CD1c-positive myeloid dendritic cell (primary cell): ENCODE data around the gene EDC3.
A peak's percentile ranks its signal among the peaks of the same experiment; 100 is the strongest.
"Not testable (repeated sequence)": the region's sequence is repeated elsewhere in the genome, so short reads cannot be mapped to it uniquely, and the experiment has no call there.

Experiments
- DNase-seq: peaks from one replicate; pipeline ENCODE4 v3.0.0-alpha.2; 2016; ENCODE audit errors: extremely low spot score

The EDC3 gene

GRCh38 chr15:74608786-74609185, 87.0 kb downstream of the EDC3 start:
- no peak for DNase-seq

DNA sequence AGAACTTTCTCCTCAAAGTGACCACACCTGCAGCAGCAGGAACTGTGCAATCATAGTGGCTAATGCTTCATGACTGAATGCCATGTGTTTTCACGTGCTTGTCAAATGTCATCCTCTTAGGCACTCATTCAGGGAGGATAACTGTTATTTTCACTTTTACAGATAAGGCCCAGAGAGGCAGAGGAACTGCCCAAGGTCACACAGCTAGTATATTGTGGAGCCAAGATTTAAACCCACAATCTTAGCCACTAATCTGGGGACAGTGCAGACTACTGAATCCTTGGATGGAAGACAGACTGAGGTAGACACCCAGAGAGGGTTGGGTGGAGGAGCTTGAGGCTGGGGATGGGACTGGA, 90.1 kb downstream of the EDC3 start:
- DNase-seq, result no peak

DNA sequence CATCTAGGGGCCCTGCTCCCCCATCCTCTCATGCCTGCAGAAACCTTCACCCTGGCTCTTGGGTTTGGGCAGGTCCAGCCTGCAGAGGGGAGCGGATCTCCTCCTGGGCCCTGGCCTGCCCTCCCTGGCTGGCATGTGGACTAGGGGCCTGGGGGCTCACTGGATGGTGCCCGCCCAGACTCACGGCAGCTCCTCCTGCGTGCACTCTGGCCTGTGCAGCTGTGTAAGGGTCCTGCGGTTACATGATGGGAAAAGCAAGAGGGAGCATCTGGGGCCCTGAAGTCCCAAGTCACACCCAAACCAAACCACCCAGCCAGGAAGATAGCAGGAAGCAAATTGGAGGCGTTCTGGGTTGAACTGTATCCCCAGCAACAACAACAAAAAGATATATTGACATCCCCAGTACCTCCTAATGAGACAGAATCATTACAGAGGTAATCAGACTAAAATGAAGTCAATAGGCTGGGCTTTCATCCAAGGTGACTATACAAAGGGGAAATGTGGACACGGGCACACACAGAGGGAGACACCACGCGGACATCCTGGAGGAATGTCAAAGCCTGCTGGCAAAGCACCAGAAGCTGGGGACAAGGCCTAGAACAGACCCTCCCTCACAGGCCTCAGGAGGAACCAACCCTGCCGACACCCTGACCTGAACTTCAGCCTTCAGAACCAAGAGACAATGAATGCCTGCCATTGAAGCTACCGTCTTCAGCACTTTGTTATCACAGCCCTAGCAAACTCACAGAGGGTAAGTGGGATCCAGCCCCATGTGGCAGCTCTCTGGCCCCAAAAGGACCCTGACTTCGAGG, 90.6 kb downstream of the EDC3 start:
- no peak for DNase-seq

DNA sequence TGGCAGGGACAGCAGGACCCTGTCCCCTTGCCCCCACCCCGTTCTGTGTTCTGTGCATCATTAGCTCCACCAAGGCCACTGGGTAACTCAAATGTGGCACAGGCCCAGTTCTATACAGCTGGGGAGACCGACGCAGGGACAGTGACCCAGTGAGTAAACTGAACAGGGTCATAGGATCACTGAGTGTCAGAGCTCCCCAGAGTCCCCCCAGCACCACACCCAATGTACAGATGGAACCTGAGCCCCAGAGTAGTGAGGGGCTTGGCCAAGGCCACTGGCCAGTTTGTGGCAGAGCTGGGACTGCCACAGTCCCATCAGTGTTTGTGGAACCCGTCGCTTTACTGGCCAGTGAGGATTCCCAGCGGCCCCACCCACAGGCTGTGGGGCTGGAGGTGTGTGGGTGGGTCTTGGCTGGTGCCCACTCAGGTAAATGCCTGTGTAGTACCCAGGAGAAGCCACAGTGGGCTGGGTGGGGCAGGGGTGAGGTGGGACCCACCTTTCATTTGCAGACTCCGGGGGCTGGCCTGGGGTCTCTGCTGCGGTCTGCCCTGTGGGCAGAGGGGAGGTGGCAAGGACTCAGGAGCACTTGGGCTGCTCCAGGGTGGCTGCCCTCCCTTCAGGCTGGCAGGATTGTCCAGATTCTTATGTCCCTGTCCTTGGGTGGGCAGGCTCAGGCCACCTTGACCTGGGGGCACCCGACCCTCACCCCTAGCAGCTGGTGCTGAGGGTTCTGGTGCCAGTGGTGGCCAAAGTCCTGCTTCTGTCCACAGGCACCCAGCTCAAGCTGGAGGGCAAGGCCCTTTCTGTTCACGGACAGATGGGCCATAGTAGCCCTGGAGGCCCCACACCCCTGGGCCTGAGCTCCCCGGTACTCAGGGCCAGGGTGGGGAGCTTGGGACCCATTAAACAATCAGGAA, 91.8 kb downstream of the EDC3 start:
- no peak for DNase-seq

DNA sequence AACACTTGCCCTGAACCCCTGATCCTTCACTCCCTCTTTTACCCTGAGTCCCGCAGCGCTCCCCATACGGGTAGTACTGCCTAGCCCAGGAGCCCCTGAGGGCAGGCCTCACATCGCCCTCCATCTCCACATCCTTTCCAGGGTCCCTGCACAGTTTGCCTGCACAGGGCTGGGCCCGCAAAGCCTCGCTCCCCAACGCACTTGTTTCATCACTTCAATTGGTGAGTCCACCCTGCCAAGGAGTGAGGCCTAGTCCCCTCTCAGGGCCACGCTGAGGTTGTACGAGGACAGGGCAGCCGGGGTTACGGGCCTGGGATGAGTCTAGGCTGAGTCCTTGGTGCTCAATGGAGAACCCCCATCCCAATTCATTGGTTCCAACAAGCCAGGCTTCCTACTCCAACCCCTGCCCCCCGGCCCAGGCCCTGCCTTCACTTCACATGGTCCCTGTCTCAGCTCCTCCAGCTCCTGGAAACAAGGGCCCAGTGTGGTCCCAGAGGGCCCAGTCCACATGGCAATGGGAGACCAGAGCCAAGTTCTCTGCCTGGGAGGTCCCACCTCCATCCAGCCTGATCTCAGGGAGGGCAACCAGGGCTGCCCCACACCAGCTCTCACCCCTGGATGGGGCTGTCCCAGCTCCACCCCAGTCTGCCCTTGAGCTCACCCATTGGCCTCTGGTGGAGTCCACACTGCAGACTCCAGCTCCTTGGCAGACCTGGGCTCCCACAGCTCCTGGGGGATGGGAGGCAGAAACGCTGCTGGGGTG, 92.6 kb downstream of the EDC3 start:
- DNase-seq, result no peak

GRCh38 chr15:74599156-74599555, 96.7 kb downstream of the EDC3 start:
- DNase-seq, result no peak

DNA sequence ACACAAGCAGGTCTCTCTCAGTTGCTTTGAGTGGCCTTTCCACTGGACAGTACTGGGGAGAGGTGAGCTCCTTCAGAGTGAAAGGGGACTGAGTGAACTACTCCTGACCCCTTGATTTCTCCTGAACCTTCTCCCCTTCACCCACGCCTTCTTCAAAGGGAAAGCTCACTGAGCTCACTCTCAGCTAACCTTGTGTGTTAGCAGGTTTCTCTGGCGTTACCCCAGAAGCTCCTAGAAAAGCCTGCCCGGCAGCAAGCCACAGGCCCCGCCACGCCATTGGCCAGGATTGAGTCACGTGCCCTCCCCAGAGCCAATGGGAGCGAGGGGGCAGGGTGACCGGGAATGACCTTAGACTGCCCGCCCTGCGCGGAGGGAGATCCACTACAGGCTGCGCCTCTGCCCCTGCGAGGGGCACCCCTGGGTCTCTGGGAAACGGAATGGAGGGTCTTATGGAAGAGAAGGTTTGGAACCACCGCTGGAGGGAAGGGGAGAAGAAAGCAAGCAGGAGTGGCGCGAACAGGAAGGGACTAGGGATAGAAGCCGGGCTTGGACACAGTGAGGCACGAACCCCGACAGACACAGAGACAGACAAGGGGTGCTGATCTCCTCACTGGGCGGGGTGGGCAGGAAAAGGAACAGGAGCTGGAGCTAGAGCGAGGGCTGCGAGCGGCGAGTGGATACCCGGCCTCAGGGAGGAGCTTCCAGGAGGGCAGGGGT, 97.5 kb downstream of the EDC3 start:
- DNase-seq, result peak; percentile 94

DNA sequence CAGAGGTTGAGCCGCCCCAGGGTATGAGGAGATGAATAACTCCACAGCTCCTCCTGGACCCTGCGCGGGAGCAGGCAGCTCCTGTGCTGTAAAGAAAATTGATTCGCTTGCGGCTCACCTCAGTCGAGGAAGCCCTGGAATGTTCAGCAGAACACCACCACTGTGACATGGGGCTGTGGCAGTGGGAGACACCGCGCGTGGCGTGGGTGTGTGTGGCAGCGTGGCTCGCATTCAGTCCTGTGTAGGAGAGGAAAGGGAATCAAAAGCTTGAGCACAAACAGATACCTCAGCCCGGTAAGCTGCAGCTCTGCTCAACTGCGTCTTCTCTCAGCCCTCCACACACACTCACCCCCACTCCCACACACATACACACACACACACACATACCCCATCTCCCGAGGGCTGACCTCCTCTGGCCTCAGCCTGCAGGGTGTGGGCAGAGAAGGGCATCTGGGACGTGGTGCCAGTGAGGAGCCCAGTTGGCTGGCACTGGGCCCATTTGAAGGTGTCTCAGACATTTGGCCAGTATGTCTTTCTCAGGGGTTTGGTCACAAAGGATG, 98.6 kb downstream of the EDC3 start:
- not testable (repeated sequence) for DNase-seq

DNA sequence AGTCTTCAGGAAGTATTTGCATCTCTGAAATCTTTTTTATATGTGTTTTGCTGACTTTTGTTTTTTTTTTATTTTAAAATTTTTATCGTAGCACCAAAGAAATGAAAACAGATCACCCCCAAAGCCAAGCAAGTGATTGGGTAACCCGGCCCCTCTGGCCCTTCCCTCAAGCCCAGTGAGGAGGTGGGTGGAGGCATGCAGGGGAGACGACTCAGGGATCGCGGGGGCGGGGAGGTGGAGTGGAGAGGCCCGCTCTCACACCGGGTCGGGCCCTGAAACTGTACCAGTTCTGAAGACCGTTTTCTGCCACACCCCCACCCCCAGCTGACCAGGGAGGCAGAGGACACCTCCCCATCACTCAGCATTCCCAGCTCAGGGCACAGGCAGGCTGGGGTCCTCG, 99.1 kb downstream of the EDC3 start:
- DNase-seq, result not testable (repeated sequence)

DNA sequence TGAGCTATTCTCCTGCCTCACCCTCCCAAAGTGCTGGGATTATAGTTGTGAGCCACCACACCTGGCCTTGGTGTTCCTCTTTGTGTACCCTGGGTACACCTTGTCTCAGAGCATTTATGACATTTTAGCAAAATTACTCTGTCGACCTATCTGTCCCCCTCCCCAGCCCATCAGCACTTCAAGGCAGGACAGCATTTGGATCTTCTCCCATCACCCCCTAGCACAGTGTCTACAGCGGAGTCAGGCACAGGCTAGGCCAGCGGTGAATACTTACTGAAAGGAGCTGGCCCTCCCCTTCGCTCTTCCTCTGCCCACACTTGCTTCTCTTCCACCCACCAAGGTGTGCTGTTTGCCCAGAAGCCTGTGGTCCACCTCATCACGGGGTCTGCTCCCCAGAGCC, 100.6 kb downstream of the EDC3 start:
- no peak for DNase-seq

DNA sequence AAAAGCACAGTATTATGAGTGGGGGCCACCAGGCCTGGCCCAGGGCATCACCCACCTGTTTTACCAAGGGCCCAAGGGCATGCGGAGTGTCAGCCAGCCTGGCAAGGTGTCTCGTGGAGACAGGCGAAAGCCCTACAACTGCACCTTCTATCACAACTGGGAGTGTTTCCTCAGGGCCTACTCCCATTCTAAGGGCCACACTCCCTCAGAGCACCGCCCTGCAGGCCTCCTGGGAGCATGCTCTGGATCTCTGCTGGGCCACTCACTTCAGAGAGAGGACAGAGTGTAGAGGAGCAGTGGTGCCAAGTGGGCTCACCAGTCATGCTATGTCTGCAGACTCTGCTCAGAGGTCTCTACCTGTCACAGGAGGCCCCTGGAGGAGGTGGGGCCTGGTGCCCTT, 101.4 kb downstream of the EDC3 start:
- no peak for DNase-seq

- DNase-seq, result no peak
These were observed 102.7 kb downstream of the EDC3 start for GRCh38 chr15:74593122-74593521.

GRCh38 chr15:74592222-74592621, 103.6 kb downstream of the EDC3 start:
- DNase-seq, result no peak

GRCh38 chr15:74589826-74590225, 106.0 kb downstream of the EDC3 start:
- no peak for DNase-seq

GRCh38 chr15:74585857-74586256, 110.0 kb downstream of the EDC3 start:
- DNase-seq, result no peak

DNA sequence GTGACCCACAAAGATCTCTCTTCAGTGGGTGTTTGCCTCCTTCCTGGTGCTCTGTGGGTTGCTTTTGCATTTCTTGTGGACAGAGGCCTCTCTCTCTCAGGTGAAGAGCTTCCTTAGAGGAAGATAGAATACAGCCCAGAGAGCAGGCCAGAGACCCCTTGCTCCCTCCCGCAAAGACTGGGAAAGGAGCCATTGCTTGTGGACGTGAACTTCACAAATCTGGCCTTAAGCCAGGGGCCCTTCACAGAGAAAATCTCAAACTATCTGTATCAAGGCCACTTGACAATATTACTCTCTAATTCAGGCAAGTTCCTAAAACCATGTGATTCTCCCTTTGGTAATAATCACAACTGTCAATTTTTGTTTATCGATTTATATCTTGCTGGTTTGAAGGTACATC, 110.6 kb downstream of the EDC3 start:
- no peak for DNase-seq

GRCh38 chr15:74584779-74585178, 111.0 kb downstream of the EDC3 start:
- DNase-seq, result no peak

GRCh38 chr15:74584204-74584603, 111.6 kb downstream of the EDC3 start:
- DNase-seq, result no peak
